ENCODE results near the gene GABRD. TPM values are rescaled to one million over a fixed set of nuclear protein-coding genes. Genes with fewer than 3 reads are reported as not detected.

Gene GABRD
- total RNA-seq, 2 donors from 2014 or later, result not detected

- Histone ChIP-seq H3K27ac (no peak overlapping the region), H3K4me3 (no peak overlapping the region), H3K4me1 (peaks cover 0 to 14% of the 10 kb centered on the region in 2 donors), H3K27me3 (no peaks in the 10 kb centered on the region), H3K36me3 (no peaks in the 10 kb centered on the region), H3K9me3 (no peaks in the 10 kb centered on the region)
- TF ChIP-seq, protein P1, sequence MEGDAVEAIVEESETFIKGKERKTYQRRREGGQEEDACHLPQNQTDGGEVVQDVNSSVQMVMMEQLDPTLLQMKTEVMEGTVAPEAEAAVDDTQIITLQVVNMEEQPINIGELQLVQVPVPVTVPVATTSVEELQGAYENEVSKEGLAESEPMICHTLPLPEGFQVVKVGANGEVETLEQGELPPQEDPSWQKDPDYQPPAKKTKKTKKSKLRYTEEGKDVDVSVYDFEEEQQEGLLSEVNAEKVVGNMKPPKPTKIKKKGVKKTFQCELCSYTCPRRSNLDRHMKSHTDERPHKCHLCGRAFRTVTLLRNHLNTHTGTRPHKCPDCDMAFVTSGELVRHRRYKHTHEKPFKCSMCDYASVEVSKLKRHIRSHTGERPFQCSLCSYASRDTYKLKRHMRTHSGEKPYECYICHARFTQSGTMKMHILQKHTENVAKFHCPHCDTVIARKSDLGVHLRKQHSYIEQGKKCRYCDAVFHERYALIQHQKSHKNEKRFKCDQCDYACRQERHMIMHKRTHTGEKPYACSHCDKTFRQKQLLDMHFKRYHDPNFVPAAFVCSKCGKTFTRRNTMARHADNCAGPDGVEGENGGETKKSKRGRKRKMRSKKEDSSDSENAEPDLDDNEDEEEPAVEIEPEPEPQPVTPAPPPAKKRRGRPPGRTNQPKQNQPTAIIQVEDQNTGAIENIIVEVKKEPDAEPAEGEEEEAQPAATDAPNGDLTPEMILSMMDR (IDR thresholded peaks at IDR 0.05), result no peak
- DNase-seq (ENCODE audit: low spot score), result no peak
Observed at GRCh38 chr1:2041305-2041704, 22.2 kb downstream of the GABRD start.

- Histone ChIP-seq H3K9me3 (no peaks in the 10 kb centered on the region), H3K4me3 (no peak overlapping the region), H3K27me3 (no peaks in the 10 kb centered on the region), H3K27ac (no peak overlapping the region), H3K4me1 (peaks cover 0 to 14% of the 10 kb centered on the region in 2 donors), H3K36me3 (no peaks in the 10 kb centered on the region)
- no peak for DNase-seq (ENCODE audit: low spot score)
- TF ChIP-seq, protein P1 (IDR thresholded peaks at IDR 0.05), result no peak
Observed at GRCh38 chr1:2041887-2042286, 22.7 kb downstream of the GABRD start.

DNA sequence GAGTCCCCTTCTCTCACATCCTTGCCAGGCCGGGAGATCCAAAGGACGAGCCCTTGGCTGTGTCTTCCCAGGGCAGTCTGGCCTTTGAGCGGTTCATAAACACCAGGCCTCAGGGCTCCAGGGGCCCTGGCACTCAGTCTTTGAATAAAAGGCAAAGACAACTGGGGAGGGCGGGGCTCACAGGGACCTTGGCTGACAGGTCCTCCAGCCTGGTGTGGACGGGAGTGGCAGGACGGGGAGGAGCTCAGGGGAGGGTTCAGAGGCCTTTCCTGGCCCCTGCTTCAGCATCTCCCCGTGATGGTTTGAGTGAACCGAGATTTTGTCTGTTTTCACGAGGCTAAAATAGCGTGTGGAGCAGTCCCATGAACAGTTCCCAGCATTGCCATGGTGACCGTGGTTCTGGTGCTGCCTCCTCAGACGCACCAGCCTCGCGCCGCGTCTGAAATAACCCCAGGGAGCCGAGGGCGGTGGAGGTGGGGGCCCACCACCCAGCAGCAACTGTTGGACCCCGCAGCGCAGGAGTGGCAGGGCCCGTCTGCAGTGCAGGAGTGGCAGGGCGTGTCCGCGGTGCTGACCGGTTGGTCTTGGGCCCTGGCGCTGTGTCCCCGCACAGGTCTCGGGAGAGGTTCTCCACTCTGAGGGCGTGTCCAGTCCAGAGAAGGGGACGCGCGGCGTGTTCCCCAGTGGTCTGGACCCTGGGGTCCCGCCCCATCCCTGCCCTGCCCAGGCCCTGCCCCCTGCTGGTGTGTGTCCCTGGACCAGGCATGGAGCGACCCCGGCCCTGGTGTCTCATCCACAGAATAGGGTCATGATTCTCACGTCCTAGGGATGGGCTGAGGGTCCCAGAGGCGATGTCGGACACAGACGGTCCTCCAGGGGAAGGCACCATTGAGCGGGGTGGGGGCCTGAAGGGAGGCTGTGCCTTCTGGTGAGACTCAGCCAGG lies 24.0 kb downstream of the GABRD start:
- DNase-seq (ENCODE audit: low spot score), result no peak
- TF ChIP-seq, protein P1 (IDR thresholded peaks at IDR 0.05), result no peak
- Histone ChIP-seq H3K36me3 (no peaks in the 10 kb centered on the region), H3K9me3 (no peaks in the 10 kb centered on the region), H3K4me3 (no peak overlapping the region), H3K4me1 (peaks cover 0 to 14% of the 10 kb centered on the region in 2 donors), H3K27me3 (peaks cover 0 to 4% of the 10 kb centered on the region in 2 donors), H3K27ac (no peak overlapping the region)

DNA sequence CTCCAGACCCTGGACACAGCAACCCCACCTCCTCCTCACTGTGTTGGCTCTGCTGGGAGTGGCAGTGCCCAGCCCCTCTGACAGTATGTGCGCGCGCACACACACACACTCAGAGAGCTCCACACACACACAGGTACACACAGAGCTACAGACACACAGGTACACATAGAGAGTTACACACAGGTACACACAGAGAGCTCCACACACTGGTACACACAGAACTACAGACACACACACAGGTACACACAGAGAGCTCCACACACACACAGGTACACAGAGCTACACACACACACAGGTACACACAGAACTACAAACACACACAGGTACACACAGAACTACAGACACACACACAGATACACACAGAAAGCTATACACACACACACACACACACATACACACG lies 24.7 kb downstream of the GABRD start:
- TF ChIP-seq, protein P1 (IDR thresholded peaks at IDR 0.05), result no peak
- Histone ChIP-seq H3K27me3 (peaks cover 0 to 4% of the 10 kb centered on the region in 2 donors), H3K4me3 (no peak overlapping the region), H3K9me3 (no peaks in the 10 kb centered on the region), H3K36me3 (no peaks in the 10 kb centered on the region), H3K27ac (no peak overlapping the region), H3K4me1 (peaks cover 0 to 14% of the 10 kb centered on the region in 2 donors)
- no peak for DNase-seq (ENCODE audit: low spot score)

- Histone ChIP-seq H3K36me3 (no peaks in the 10 kb centered on the region), H3K27ac (no peak overlapping the region), H3K27me3 (peaks cover 0 to 4% of the 10 kb centered on the region in 2 donors), H3K4me1 (peaks cover 0 to 19% of the 10 kb centered on the region in 2 donors), H3K4me3 (peak overlapping the region in 1 of 2 donors; percentile 37), H3K9me3 (no peaks in the 10 kb centered on the region)
- DNase-seq (ENCODE audit: low spot score), result no peak
- TF ChIP-seq, protein P1 (IDR thresholded peaks at IDR 0.05), result peak; percentile 92
Observed at GRCh38 chr1:2044510-2045319, 25.6 kb downstream of the GABRD start.
